Body of pancreas (tissue), 4 donors: ENCODE measurements around the gene TOR3A. TPM values are rescaled to one million over a fixed set of nuclear protein-coding genes. Genes with fewer than 3 reads are reported as not detected.
A peak's percentile ranks its signal among the peaks of the same experiment; 100 is the strongest.

Experiments
- ATAC-seq: fragments of 150-250 bp; one replicate; pipeline ENCODE4 v1.9.1; 2016
- DNase-seq, 4 donors: peaks; one replicate each; pipeline ENCODE4 v3.0.0-alpha.2; 2019
- H3K27ac ChIP-seq, 4 donors: fragments of 200-600 bp; sonication (generic); 1 replicate in 3 of 4; 2 replicates in 1 of 4; pipeline versions ENCODE4 v1.5.1 to v1.6.1; 2016 to 2019; ENCODE audit warnings: mild to moderate bottlenecking in 1 of 4, mixed read lengths in 1 of 4, moderate library complexity in 1 of 4
- H3K27me3 ChIP-seq, 2 donors: fragments of 200-600 bp; sonication (generic); one replicate each; pipeline ENCODE4 v1.6.0; 2016; ENCODE audit warnings: mild to moderate bottlenecking in 1 of 2
- H3K36me3 ChIP-seq, 2 donors: fragments of 200-600 bp; sonication (generic); replicated peaks in 1 of 2; 2 replicates each; pipeline ENCODE4 v1.5.1; 2016; ENCODE audit warnings: low read depth in 2 of 2; ENCODE audit not compliant: insufficient read depth in 1 of 2
- H3K4me1 ChIP-seq: fragments of 200-600 bp; sonication (generic); one replicate; pipeline ENCODE4 v1.6.0; 2016
- H3K4me3 ChIP-seq, 2 donors: fragments of 200-600 bp; sonication (generic); 1 replicate in 1 of 2; 2 replicates in 1 of 2; pipeline ENCODE4 v1.5.1; 2016 to 2019
- H3K9me3 ChIP-seq, 3 donors: fragments of 200-600 bp; sonication (generic); 1 replicate in 2 of 3; 2 replicates in 1 of 3; pipeline ENCODE4 v1.5.1; 2016
- CTCF ChIP-seq, 7 experiments: fragments of 450-650 bp in 4 of 7; fragments of 200-600 bp in 3 of 7; sonication (generic) in 3 of 7; IDR thresholded peaks; one replicate each; pipeline ENCODE4 v1.5.1; 2016 to 2019; ENCODE audit warnings: antibody characterized with exemption in 7 of 7
- POLR2A ChIP-seq, 3 donors: fragments of 450-650 bp; IDR thresholded peaks; one replicate each; pipeline ENCODE4 v1.6.1; 2016; ENCODE audit warnings: antibody characterized with exemption in 3 of 3, mild to moderate bottlenecking in 2 of 3
- WGBS, 2 donors: methylation state at CpG; one replicate each; pipeline ENCODE4 v1.1.5; 2017; 5-methylcytosine and 5-hydroxymethylcytosine counted together
- intact Hi-C: fragments of 100-400 bp; cut with DNase I; formaldehyde crosslinking; loops from one replicate; pipeline ENCODE4 v1.15.1; 2023
- total RNA-seq, 2 donors: library from RNA; depleted of rRNA; stranded (reverse); fragments of >200 nt; gene quantifications; one replicate each; pipeline ENCODE4 v1.1.0, GENCODE V29; 2016

TOR3A gene
- total RNA-seq, 2 donors from 2014 or later: 23.1 to 27.7 TPM

GRCh38 chr1:179082999-179083335, 1.1 kb downstream of the TOR3A start:
- TF ChIP-seq POLR2A (IDR thresholded peaks at IDR 0.05) (peak in 1 of 3 donors; percentile 4), CTCF (IDR thresholded peaks at IDR 0.05) (no peak)
- H3K4me1 ChIP-seq: peaks cover 25% of the 10 kb centered on the region
- intact Hi-C loops: loop anchor here (10.0 kb wide), 1 partner anchor 282 kb away; the partner anchor contains the start of gene AXDND1
- WGBS, 2 donors: 11% methylated on average over 3 of the region's 3 CpGs; no CpG with 5 or more reads in 1 of the 2 donors
- no peaks in the 10 kb centered on the region for H3K9me3 ChIP-seq
- H3K27me3 ChIP-seq: no peaks in the 10 kb centered on the region
- H3K27ac ChIP-seq: peak overlapping the region in 3 of 4 donors; percentile 78 to 91 (median 84)
- DNase-seq: no peak
- no peaks in the 10 kb centered on the region for H3K36me3 ChIP-seq
- peak overlapping the region in 1 of 2 donors; percentile 71 for H3K4me3 ChIP-seq
- no peak for ATAC-seq

GRCh38 chr1:179083533-179083932, 1.7 kb downstream of the TOR3A start:
- ATAC-seq (no peak), DNase-seq (no peak)
- Histone ChIP-seq H3K27me3 (no peaks in the 10 kb centered on the region), H3K4me1 (peaks cover 25% of the 10 kb centered on the region), H3K4me3 (no peak overlapping the region), H3K36me3 (no peaks in the 10 kb centered on the region), H3K9me3 (no peaks in the 10 kb centered on the region), H3K27ac (no peak overlapping the region)
- intact Hi-C loops: loop anchor here (10.0 kb wide), 1 partner anchor 281 kb away; the partner anchor contains the start of gene AXDND1
- TF ChIP-seq POLR2A (IDR thresholded peaks at IDR 0.05): no peak
- no peak for TF ChIP-seq CTCF (IDR thresholded peaks at IDR 0.05)
- 67 to 72% methylated on average over 7 to 8 of the region's 8 CpGs for WGBS, 2 donors

GRCh38 chr1:179087665-179088064, 5.8 kb downstream of the TOR3A start:
- WGBS, 2 donors: 60 to 67% methylated on average over 1 to 11 of the region's 11 CpGs
- DNase-seq (peak in 3 of 4 donors; percentile 16 to 25 (median 17)), ATAC-seq (no peak)
- TF ChIP-seq CTCF (IDR thresholded peaks at IDR 0.05) (no peak), POLR2A (IDR thresholded peaks at IDR 0.05) (no peak)
- no peaks in the 10 kb centered on the region for H3K9me3 ChIP-seq
- intact Hi-C loops: loop anchor here (10.0 kb wide), 1 partner anchor 277 kb away; the partner anchor contains the start of gene AXDND1
- no peaks in the 10 kb centered on the region for H3K36me3 ChIP-seq
- H3K27ac ChIP-seq: no peak overlapping the region
- H3K27me3 ChIP-seq: no peaks in the 10 kb centered on the region
- H3K4me3 ChIP-seq: no peak overlapping the region
- H3K4me1 ChIP-seq: peaks cover 38% of the 10 kb centered on the region

GRCh38 chr1:179089827-179090482, 8.1 kb downstream of the TOR3A start:
- intact Hi-C loops: loop anchor here (10.0 kb wide), 1 partner anchor 275 kb away; the partner anchor contains the start of gene AXDND1
- Histone ChIP-seq H3K9me3 (no peaks in the 10 kb centered on the region), H3K27me3 (no peaks in the 10 kb centered on the region), H3K27ac (peak overlapping the region in 3 of 4 donors; percentile 39 to 75 (median 58)), H3K4me1 (peaks cover 28% of the 10 kb centered on the region), H3K36me3 (peaks cover 4 to 8% of the 10 kb centered on the region in 2 donors), H3K4me3 (no peak overlapping the region)
- ATAC-seq (no peak), DNase-seq (no peak)
- TF ChIP-seq CTCF (IDR thresholded peaks at IDR 0.05) (no peak), POLR2A (IDR thresholded peaks at IDR 0.05) (no peak)
- WGBS, 2 donors: 72 to 85% methylated on average over 8 to 16 of the region's 16 CpGs
